NCI-H2196 treated with DMSO at 0.1 percent for 48 hours (cell line): ENCODE data around the gene TMEM255B.

Experiments used
- DNase-seq: peaks from one replicate; lab custom pipeline; 2025; ENCODE audit not compliant: unreplicated experiment; lab: John Stamatoyannopoulos, UW

TMEM255B gene

GRCh38 chr13:113845723-113846635, 87.0 kb downstream of the TMEM255B start:
- no peak for DNase-seq

- no peak for DNase-seq
Observed at GRCh38 chr13:113846636-113847318, 87.8 kb downstream of the TMEM255B start.

GRCh38 chr13:113848020-113848419, 89.0 kb downstream of the TMEM255B start:
- DNase-seq = no peak

- no peak for DNase-seq
Observed at GRCh38 chr13:113848431-113849260, 89.6 kb downstream of the TMEM255B start.

DNA sequence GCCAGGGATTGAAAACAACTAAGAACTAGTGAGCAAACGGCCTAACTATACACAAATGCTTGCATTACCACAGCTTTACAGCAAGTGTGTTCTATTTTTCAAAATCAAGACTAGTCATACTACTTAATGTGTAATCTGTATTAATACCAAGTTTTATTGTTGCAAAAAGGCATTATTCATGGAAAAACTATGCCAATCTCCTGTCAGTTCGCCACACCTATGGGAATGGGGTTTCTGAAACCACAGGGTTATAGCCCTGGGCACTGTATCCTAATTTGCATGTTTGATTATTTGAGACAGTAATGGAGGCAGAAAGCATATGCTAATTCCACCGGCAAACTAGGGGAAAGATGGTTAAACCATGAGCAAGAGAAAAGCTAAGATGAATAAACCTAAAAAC, 90.5 kb downstream of the TMEM255B start:
- DNase-seq = no peak

DNA sequence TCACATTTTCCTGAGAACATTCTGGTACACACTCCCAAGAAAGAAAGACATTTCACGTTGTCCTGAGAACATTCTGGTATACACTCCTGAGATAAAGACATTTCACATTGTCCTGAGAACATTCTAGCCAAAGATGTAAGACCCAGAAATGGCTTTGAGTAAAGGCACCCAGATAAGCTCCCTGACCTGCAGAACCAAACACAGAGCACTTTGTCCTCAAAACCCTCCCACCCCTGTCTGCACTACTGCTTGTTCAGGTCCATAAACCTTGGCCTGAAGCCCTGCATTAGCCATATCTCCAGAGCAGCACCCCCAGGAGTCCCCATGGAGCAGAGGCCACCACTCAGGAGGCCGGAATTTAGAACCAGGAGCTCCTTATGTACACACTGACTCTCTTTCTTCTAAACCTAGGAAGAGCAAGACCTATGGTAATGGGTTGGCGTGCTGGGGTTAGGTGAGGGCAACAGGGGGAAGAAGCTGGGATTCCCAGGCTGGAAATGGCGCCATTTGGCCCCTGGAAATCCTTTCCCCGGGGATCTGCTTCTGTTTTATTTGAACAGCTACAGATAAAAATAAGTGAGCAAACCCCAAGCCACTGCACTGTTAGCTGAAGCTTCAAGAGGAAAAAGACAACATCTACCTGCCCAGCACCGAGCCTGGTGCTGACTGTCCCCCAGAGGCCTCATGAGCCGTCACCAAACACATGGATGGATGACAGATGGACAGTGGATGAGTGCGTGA, 91.1 kb downstream of the TMEM255B start:
- no peak for DNase-seq

GRCh38 chr13:113850722-113851479, 91.9 kb downstream of the TMEM255B start:
- no peak for DNase-seq

- no peak for DNase-seq
Observed at GRCh38 chr13:113851480-113851803, 92.4 kb downstream of the TMEM255B start.

GRCh38 chr13:113851826-113852535, 93.0 kb downstream of the TMEM255B start:
- no peak for DNase-seq

GRCh38 chr13:113852536-113853517, 93.8 kb downstream of the TMEM255B start:
- DNase-seq = no peak

DNA sequence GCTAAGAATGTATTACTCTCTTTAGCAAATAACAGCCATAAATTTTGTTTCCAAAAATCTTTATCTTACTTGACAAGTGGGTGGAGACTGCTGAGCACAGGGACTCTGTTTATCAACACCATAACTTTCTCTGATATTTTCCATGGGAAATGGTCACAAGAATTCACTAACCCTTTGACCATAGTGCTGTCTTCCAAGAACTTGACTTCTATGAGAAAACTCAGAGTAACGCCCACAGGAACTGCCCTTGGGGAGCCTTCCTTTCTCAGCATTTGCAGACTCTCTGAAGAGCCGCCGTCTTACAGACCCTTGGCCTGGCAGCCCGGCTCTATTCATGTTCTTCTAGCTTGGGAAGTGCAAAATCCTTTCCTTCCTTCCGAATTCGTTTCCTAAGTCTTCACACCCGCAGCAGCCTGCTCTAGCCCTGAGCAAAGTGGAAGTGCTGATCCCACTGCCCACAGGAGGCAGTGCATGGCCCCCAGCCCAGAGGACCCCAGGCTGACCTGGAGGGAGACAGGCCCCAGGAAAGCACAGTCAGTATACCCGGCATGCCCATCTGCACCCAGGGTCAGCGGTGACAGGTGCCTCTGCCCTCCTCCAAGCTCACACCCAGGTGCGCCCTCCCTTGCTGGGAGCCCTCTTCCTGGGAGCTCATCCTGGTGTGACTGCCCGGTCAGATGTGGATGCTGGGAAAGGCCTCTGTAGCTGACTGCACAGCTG, 94.7 kb downstream of the TMEM255B start:
- DNase-seq = no peak

DNA sequence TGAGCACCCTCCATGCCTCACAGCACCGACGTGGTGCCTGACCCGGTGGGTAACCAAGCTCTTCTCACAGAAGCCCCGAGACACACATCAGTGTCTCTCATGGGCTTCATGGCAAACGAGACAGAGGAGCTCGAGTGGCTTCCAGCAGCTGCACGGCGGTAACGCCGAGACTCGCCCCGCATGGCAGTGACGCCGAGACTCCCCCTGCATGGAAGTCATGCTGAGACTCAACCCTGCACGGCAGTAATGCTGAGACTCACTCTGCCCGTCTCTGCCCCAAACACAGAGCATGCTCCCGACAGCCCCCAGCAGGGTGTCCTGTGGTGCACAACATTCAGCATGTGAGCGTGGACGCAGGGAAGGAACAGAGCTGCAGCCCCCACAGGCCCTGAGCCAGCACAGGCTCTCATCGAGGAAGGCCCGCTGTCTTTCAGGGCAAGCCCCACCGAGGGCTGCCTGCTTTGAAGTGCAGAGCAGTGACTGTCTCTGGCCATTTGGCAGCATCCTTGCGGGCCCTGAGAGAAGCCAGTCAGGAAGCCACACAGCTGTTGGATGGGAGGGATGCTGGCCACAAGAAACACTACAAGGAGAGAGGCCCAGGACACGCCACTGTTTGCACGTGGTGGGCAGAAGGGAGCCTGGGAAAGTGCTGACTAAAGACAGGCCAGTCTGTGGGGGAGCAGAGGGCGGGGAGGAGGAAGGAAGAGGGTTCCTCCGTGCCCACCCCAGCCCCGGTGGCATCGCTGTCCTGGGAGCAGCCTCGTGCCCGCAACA, 95.4 kb downstream of the TMEM255B start:
- no peak for DNase-seq

- no peak for DNase-seq
Observed at GRCh38 chr13:113855012-113855921, 96.2 kb downstream of the TMEM255B start.

- no peak for DNase-seq
Observed at GRCh38 chr13:113855931-113856715, 97.1 kb downstream of the TMEM255B start.

GRCh38 chr13:113856716-113857065, 97.7 kb downstream of the TMEM255B start:
- no peak for DNase-seq
